Fibroblast of villous mesenchyme (primary cell): ENCODE measurements around the gene TRIM50. TPM values are rescaled to one million over a fixed set of nuclear protein-coding genes. Genes with fewer than 3 reads are reported as not detected.
"Not testable (repeated sequence)": the region's sequence is repeated elsewhere in the genome, so short reads cannot be mapped to it uniquely, and the experiment has no call there.

Experiments
- DNase-seq: peaks from one replicate; pipeline ENCODE4 v3.0.0-alpha.2; 2010; ENCODE audit warnings: low read depth
- H3K4me3 ChIP-seq: 2 replicates; pipeline ENCODE4 v1.5.1; 2011; ENCODE audit warnings: low read depth, mild to moderate bottlenecking, low read length
- CTCF ChIP-seq: IDR thresholded peaks from 2 replicates; pipeline ENCODE4 v1.5.1; 2012; ENCODE audit warnings: low read depth, mild to moderate bottlenecking, low read length; ENCODE audit not compliant: insufficient read depth
- total RNA-seq: library from RNA; depleted of rRNA; stranded (reverse); fragments of >200 nt; gene quantifications from 2 replicates; pipeline ENCODE4 v1.2.3, GENCODE V29; 2012

Gene TRIM50
- total RNA-seq, 1 donor = not detected

GRCh38 chr7:73316521-73316920 lies 11.4 kb downstream of the TRIM50 start:
- no peak for DNase-seq
- no peak overlapping the region for H3K4me3 ChIP-seq
- TF ChIP-seq CTCF = no peak

- no peak for TF ChIP-seq CTCF
- no peak for DNase-seq
- H3K4me3 ChIP-seq = no peak overlapping the region
These were observed 13.6 kb downstream of the TRIM50 start for GRCh38 chr7:73314271-73314670.

- DNase-seq = no peak
- no peak overlapping the region for H3K4me3 ChIP-seq
- TF ChIP-seq CTCF = no peak
These were observed 14.4 kb downstream of the TRIM50 start for GRCh38 chr7:73313521-73313906.

- no peak for DNase-seq
- no peak for TF ChIP-seq CTCF
- H3K4me3 ChIP-seq = no peak overlapping the region
These were observed 14.9 kb downstream of the TRIM50 start for GRCh38 chr7:73312831-73313520.

- not testable (repeated sequence) for DNase-seq, H3K4me3 ChIP-seq
These were observed 16.5 kb downstream of the TRIM50 start for GRCh38 chr7:73311421-73311820.

GRCh38 chr7:73308665-73309214 lies 19.1 kb downstream of the TRIM50 start, which contains the start of gene NSUN5:
NSUN5 (minus strand) TSS chr7:73308826; CDS start chr7:73308790, 36 bp downstream.
- DNase-seq = peak; percentile 70
- H3K4me3 ChIP-seq = peak within 1 kb of the TSS; percentile 73
- TF ChIP-seq CTCF = no peak

- peak; percentile 5 for DNase-seq
- H3K4me3 ChIP-seq = peak overlapping the region; percentile 73
- no peak for TF ChIP-seq CTCF
These were observed 19.7 kb downstream of the TRIM50 start for GRCh38 chr7:73308074-73308664.
